IMR-90 (cell line): Measurements from ENCODE around the gene MRGPRE. TPM values are rescaled to one million over a fixed set of nuclear protein-coding genes. Genes with fewer than 3 reads are reported as not detected.

Experiments used
- ATAC-seq: fragments of 200-7000 bp; cut with Tn5 transposase; 2 replicates; pipeline ENCODE4 v1.9.1; 2020; ENCODE audit warnings: low read depth, mild to moderate bottlenecking, moderate library complexity
- BruUV-seq: library from RNA; stranded (reverse); fragments of 400-500 nt; replicated peaks from 2 replicates; lab custom pipeline; 2021; lab: Mats Ljungman, UMichigan
- CTCF ChIA-PET: fragments of 300-600 bp; formaldehyde crosslinking; extraction: SDS; loops from one replicate; lab custom pipeline; 2021; ENCODE audit warnings: antibody characterized with exemption; lab: Yijun Ruan, JAX
- POLR2A ChIA-PET: fragments of 300-600 bp; sonication (Branson Sonifier 250); formaldehyde crosslinking; loops from one replicate; lab custom pipeline; 2022; ENCODE audit warnings: antibody characterized with exemption; ENCODE audit not compliant: unreplicated experiment; lab: Charles Lee
- DNase-seq: peaks from one replicate; pipeline ENCODE4 v3.0.0; 2013
- H2AFZ ChIP-seq: replicated peaks from 2 replicates; pipeline ENCODE3; 2013; ENCODE audit warnings: low read length, mild to moderate bottlenecking; ENCODE audit not compliant: poor library complexity
- H2AK5ac ChIP-seq: 2 replicates; pipeline ENCODE4 v1.6.1; 2013; ENCODE audit warnings: low read depth, low read length, inconsistent platforms
- H2AK9ac ChIP-seq: replicated peaks from 2 replicates; pipeline ENCODE3; 2013; ENCODE audit warnings: mild to moderate bottlenecking, low read depth, low read length, moderate library complexity; ENCODE audit not compliant: poor library complexity
- H2BK120ac ChIP-seq: 2 replicates; pipeline ENCODE4 v1.6.1; 2013; ENCODE audit warnings: low read depth, low read length, inconsistent platforms
- H2BK15ac ChIP-seq: 3 replicates; pipeline ENCODE4 v1.6.1; 2013; ENCODE audit warnings: low read depth, low read length, inconsistent platforms
- H2BK20ac ChIP-seq: 2 replicates; pipeline ENCODE4 v1.6.1; 2013; ENCODE audit warnings: low read depth, mild to moderate bottlenecking, inconsistent platforms, low read length, moderate library complexity
- H2BK5ac ChIP-seq: 2 replicates; pipeline ENCODE4 v1.6.1; 2013; ENCODE audit warnings: mild to moderate bottlenecking, low read depth, low read length, inconsistent platforms; ENCODE audit not compliant: poor library complexity, severe bottlenecking
- H3K14ac ChIP-seq: replicated peaks from 2 replicates; pipeline ENCODE4 v1.6.1; 2013; ENCODE audit warnings: low read depth, low read length, inconsistent platforms
- H3K18ac ChIP-seq: 2 replicates; pipeline ENCODE4 v1.6.1; 2013; ENCODE audit warnings: low read depth, low read length, control low read depth
- H3K23ac ChIP-seq: 2 replicates; pipeline ENCODE4 v1.6.1; 2013; ENCODE audit warnings: low read depth, low read length, inconsistent platforms
- H3K27ac ChIP-seq: 2 replicates; pipeline ENCODE4 v1.5.1; 2013; ENCODE audit warnings: mild to moderate bottlenecking, control low read depth, low read length; ENCODE audit not compliant: insufficient read depth
- H3K27me3 ChIP-seq: 2 replicates; pipeline ENCODE4 v1.6.1; 2013; ENCODE audit warnings: low read length; ENCODE audit not compliant: control insufficient read depth, insufficient read depth
- H3K36me3 ChIP-seq: 2 replicates; pipeline ENCODE4 v1.6.1; 2013; ENCODE audit warnings: low read length, mixed read lengths; ENCODE audit not compliant: control insufficient read depth, insufficient read depth
- H3K4ac ChIP-seq: 2 replicates; pipeline ENCODE4 v1.6.1; 2013; ENCODE audit warnings: low read depth, low read length, inconsistent platforms
- H3K4me1 ChIP-seq: 2 replicates; pipeline ENCODE4 v1.6.1; 2013; ENCODE audit warnings: low read length, mixed read lengths; ENCODE audit not compliant: control insufficient read depth, insufficient read depth
- H3K4me2 ChIP-seq: 2 replicates; pipeline ENCODE4 v1.6.1; 2013; ENCODE audit warnings: low read depth, mild to moderate bottlenecking, control low read depth, low read length, moderate library complexity
- H3K4me3 ChIP-seq: 2 replicates; pipeline ENCODE4 v1.5.1; 2013; ENCODE audit warnings: low read depth, mild to moderate bottlenecking, control low read depth, low read length, moderate library complexity; ENCODE audit not compliant: insufficient read depth
- H3K56ac ChIP-seq: 2 replicates; pipeline ENCODE4 v1.6.1; 2013; ENCODE audit warnings: low read length, inconsistent platforms; ENCODE audit not compliant: insufficient read depth; ENCODE audit errors: extremely low read depth
- H3K79me1 ChIP-seq, 2 experiments: 2 replicates each; pipeline ENCODE4 v1.6.1; 2013; ENCODE audit warnings: low read length in 2 of 2, inconsistent platforms in 1 of 2, low read depth in 1 of 2
- H3K9ac ChIP-seq: 2 replicates; pipeline ENCODE4 v1.6.1; 2013; ENCODE audit warnings: low read depth, low read length, control low read depth
- H3K9me1 ChIP-seq: 2 replicates; pipeline ENCODE4 v1.6.1; 2013; ENCODE audit warnings: low read length, inconsistent platforms; ENCODE audit not compliant: insufficient read depth
- H3K9me3 ChIP-seq: 2 replicates; pipeline ENCODE4 v1.6.1; 2013; ENCODE audit warnings: low read length; ENCODE audit not compliant: control insufficient read depth, insufficient read depth
- H4K20me1 ChIP-seq: 2 replicates; pipeline ENCODE4 v1.6.1; 2013; ENCODE audit warnings: low read length, inconsistent platforms; ENCODE audit not compliant: insufficient read depth
- H4K5ac ChIP-seq: 2 replicates; pipeline ENCODE4 v1.6.1; 2013; ENCODE audit warnings: mild to moderate bottlenecking, low read depth, low read length, control low read depth
- H4K8ac ChIP-seq, 2 experiments: 2 replicates each; pipeline ENCODE4 v1.6.1; 2013; ENCODE audit warnings: low read depth in 2 of 2, low read length in 2 of 2, control low read depth in 1 of 2, inconsistent platforms in 1 of 2
- H4K91ac ChIP-seq: 2 replicates; pipeline ENCODE4 v1.6.1; 2013; ENCODE audit warnings: low read depth, low read length, inconsistent platforms; ENCODE audit not compliant: insufficient read depth
- BHLHE40 ChIP-seq: fragments of 150-350 bp; IDR thresholded peaks from 2 replicates; pipeline ENCODE4 v1.6.1; 2016; ENCODE audit warnings: mild to moderate bottlenecking, low read depth, low read length
- CEBPB ChIP-seq: IDR thresholded peaks from 2 replicates; pipeline ENCODE4 v1.6.1; 2012; ENCODE audit warnings: low read depth, low read length, improper control_type of control experiment
- CHD1 ChIP-seq: IDR thresholded peaks from 2 replicates; pipeline ENCODE4 v1.6.1; 2012; ENCODE audit warnings: low read depth, low read length, improper control_type of control experiment
- CTCF ChIP-seq: conservative IDR thresholded peaks from 2 replicates; pipeline ENCODE4 v1.5.1; 2012; ENCODE audit warnings: mild to moderate bottlenecking, low read depth, low read length, improper control_type of control experiment
- ELK1 ChIP-seq: fragments of 150-350 bp; IDR thresholded peaks from 2 replicates; pipeline ENCODE4 v1.6.1; 2016; ENCODE audit warnings: low read depth, mild to moderate bottlenecking, low read length, moderate library complexity, borderline replicate concordance
- FOS ChIP-seq: fragments of 150-350 bp; IDR thresholded peaks from 2 replicates; pipeline ENCODE4 v1.6.1; 2016; ENCODE audit warnings: low read depth, low read length
- MAFK ChIP-seq: IDR thresholded peaks from 2 replicates; pipeline ENCODE4 v1.6.1; 2012; ENCODE audit warnings: low read depth, low read length, improper control_type of control experiment
- MAZ ChIP-seq: IDR thresholded peaks from 2 replicates; pipeline ENCODE4 v1.6.1; 2012; ENCODE audit warnings: low read depth, mild to moderate bottlenecking, low read length, improper control_type of control experiment, moderate library complexity, borderline replicate concordance
- MXI1 ChIP-seq: IDR thresholded peaks from 2 replicates; pipeline ENCODE4 v1.6.1; 2012; ENCODE audit warnings: low read depth, mild to moderate bottlenecking, low read length, moderate library complexity, borderline replicate concordance
- NFE2L2 ChIP-seq: fragments of 150-350 bp; IDR thresholded peaks from 2 replicates; pipeline ENCODE4 v1.6.1; 2016; ENCODE audit warnings: low read depth, mild to moderate bottlenecking, low read length
- POLR2A ChIP-seq: IDR thresholded peaks from 2 replicates; pipeline ENCODE4 v1.6.1; 2012; ENCODE audit warnings: mild to moderate bottlenecking, low read depth, low read length
- RCOR1 ChIP-seq: IDR thresholded peaks from 2 replicates; pipeline ENCODE4 v1.6.1; 2012; ENCODE audit warnings: mild to moderate bottlenecking, low read length, improper control_type of control experiment; ENCODE audit not compliant: insufficient replicate concordance
- SMC3 ChIP-seq: fragments of 150-350 bp; IDR thresholded peaks from 2 replicates; pipeline ENCODE4 v1.6.1; 2016; ENCODE audit warnings: low read depth, mild to moderate bottlenecking, antibody characterized with exemption, low read length, moderate library complexity
- USF2 ChIP-seq: fragments of 150-350 bp; IDR thresholded peaks from 2 replicates; pipeline ENCODE4 v1.6.1; 2017; ENCODE audit warnings: mild to moderate bottlenecking, antibody characterized with exemption, low read length, low read depth
- WGBS, 2 experiments: methylation state at CpG; one replicate each; pipeline versions ENCODE4 v1.1.5 to v1.1.7; 2013; ENCODE audit warnings: missing lambda C conversion rate in 2 of 2; ENCODE audit not compliant: insufficient read length in 1 of 2; ENCODE audit errors: extremely low coverage in 2 of 2; 5-methylcytosine and 5-hydroxymethylcytosine counted together
- dilution Hi-C: fragments of 300-500 bp; cut with HindIII; formaldehyde crosslinking; loops from one replicate; pipeline ENCODE4 v1.14.3; 2018; ENCODE audit warnings: low sequenced_read_pairs; ENCODE audit not compliant: unreplicated experiment
- in situ Hi-C: fragments of 300-500 bp; cut with MboI; formaldehyde crosslinking; loops from 3 replicates; pipeline ENCODE4 v1.14.3; 2019; ENCODE audit warnings: low sequenced_read_pairs, inconsistent platforms, mixed read lengths
- intact Hi-C: fragments of 100-400 bp; cut with micrococcal nuclease; formaldehyde crosslinking; loops from 2 replicates; pipeline ENCODE4 v1.10.0; 2022
- polyA plus RNA-seq, 3 experiments: library from polyadenylated mRNA; depleted of rRNA; stranded (reverse); fragments of >200 nt; gene quantifications; 2 replicates each; pipeline ENCODE4 v1.2.3, GENCODE V29; 2012; ENCODE audit warnings: low replicate concordance in 1 of 3
- total RNA-seq: library from RNA; depleted of rRNA; stranded (reverse); fragments of >200 nt; gene quantifications from 2 replicates; pipeline ENCODE4 v1.2.3, GENCODE V29; 2012

MRGPRE gene
- total and polyA plus RNA-seq, 2 of the 4 experiments (the other 2 are of a cell fraction): not detected

GRCh38 chr11:3230636-3231549 is 1.3 kb downstream of the MRGPRE start:
- Histone ChIP-seq H3K56ac (no peak overlapping the region), H4K5ac (no peak overlapping the region), H2BK15ac (no peak overlapping the region), H3K9me1 (no peaks in the 10 kb centered on the region), H2BK5ac (no peak overlapping the region), H3K4ac (no peak overlapping the region), H2BK120ac (no peak overlapping the region), H3K9me3 (no peaks in the 10 kb centered on the region), H4K91ac (no peak overlapping the region), H3K36me3 (no peaks in the 10 kb centered on the region), H3K4me3 (no peak overlapping the region), H3K27me3 (peaks cover 55% of the 10 kb centered on the region), H2AK5ac (no peak overlapping the region), H4K20me1 (no peaks in the 10 kb centered on the region), H3K4me2 (no peak overlapping the region), H3K9ac (no peak overlapping the region), H3K4me1 (no peaks in the 10 kb centered on the region), H3K27ac (no peak overlapping the region), H2AK9ac (no peak overlapping the region), H2AFZ (no peak overlapping the region), H3K18ac (no peak overlapping the region), H2BK20ac (no peak overlapping the region), H3K79me1 (no peaks in the 10 kb centered on the region), H4K8ac (no peak overlapping the region), H3K14ac (no peak overlapping the region), H3K23ac (no peak overlapping the region)
- POLR2A ChIA-PET: interaction anchor here (0.5 kb wide), 1 partner anchor 13 kb away, joined by 3 read pairs; no protein-coding TSS in a partner anchor
- ATAC-seq (no peak), DNase-seq (no peak)
- 80% methylated on average over 3 of the region's 12 CpGs; no CpG with 5 or more reads in 1 of the 2 experiments for WGBS, 2 experiments
- dilution Hi-C loops (no loop called here), intact Hi-C loops (no loop called here), in situ Hi-C loops (no loop called here)
- TF ChIP-seq FOS (no peak), POLR2A (no peak), NFE2L2 (no peak), MAZ (no peak), MXI1 (no peak), BHLHE40 (no peak), CEBPB (no peak), CTCF (no peak), CHD1 (no peak), ELK1 (no peak), USF2 (no peak), RCOR1 (no peak), SMC3 (no peak), MAFK (no peak)
- CTCF ChIA-PET: no interaction called here
- no TSS peak for BruUV-seq
